ENCODE measurements around the gene CCDC86. TPM values are rescaled to one million over a fixed set of nuclear protein-coding genes. Genes with fewer than 3 reads are reported as not detected.

CCDC86 gene
- total and polyA plus RNA-seq, 10 of the 15 experiments (the other 5 are each of a cell fraction or from before 2014, with no cell fraction given), result 2.0 to 87.2 (median 38.7) TPM

DNA sequence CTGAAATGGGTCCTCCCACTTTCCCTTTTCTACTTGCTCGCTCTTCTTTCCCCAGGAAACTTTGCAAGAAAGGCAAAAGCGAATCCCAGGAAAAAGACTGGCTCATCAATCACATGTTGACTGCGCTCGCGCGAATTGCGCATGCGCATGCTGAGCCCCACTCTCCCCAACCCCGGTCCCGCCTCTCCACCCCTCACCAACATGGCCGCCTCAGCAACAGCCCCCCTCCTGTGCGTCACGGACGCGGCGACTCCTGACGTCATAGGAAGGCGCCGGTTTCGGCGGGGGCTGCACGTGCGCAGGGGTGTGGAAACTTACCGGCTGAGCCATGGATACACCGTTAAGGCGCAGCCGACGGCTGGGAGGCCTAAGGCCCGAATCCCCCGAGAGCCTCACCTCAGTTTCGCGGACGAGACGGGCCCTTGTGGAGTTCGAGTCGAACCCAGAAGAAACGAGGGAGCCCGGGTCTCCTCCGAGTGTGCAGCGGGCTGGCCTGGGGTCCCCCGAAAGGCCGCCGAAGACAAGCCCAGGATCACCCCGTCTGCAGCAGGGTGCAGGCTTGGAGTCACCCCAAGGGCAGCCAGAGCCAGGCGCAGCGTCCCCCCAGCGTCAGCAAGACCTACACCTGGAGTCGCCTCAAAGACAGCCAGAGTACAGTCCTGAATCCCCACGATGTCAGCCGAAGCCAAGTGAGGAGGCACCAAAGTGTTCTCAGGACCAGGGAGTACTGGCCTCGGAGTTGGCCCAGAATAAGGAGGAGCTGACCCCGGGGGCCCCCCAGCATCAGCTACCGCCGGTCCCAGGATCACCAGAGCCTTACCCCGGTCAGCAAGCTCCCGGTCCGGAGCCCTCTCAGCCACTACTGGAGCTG lies at the start of gene CCDC86 (continued):
- no peak for TF ChIP-seq HDAC6 (IDR thresholded peaks at IDR 0.05; ENCODE audit: unreplicated experiment)
- peak; percentile 73 for TF ChIP-seq POLR2A (IDR thresholded peaks at IDR 0.05; ENCODE audit: low read depth, low read length)
- TF ChIP-seq EGR1 (IDR thresholded peaks at IDR 0.05; ENCODE audit: borderline replicate concordance in 1 of 2, low read depth in 2 of 2, low read length in 2 of 2), result peak in 1 of 2 experiments; percentile 58; a peak in 2 of 3 replicates
- TF ChIP-seq MXI1 (IDR thresholded peaks at IDR 0.05; ENCODE audit: low read depth, low read length), result peak; percentile 100
- TF ChIP-seq CREB1 (IDR thresholded peaks at IDR 0.05; ENCODE audit: low read depth), result peak; percentile 100
- TF ChIP-seq, protein P1, sequence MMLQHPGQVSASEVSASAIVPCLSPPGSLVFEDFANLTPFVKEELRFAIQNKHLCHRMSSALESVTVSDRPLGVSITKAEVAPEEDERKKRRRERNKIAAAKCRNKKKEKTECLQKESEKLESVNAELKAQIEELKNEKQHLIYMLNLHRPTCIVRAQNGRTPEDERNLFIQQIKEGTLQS (IDR thresholded peaks at IDR 0.05; ENCODE audit: borderline replicate concordance, extremely low read depth, low read depth, low read length), result peak; percentile 96
- 0 out of 2 replicates have a peak, but pooled peaks have one; percentile 33 for TF ChIP-seq BACH1 (IDR thresholded peaks at IDR 0.05; ENCODE audit: borderline replicate concordance)
- no peak; the same call in 1 of the 2 replicates for TF ChIP-seq TCF7 (IDR thresholded peaks at IDR 0.05; ENCODE audit: borderline replicate concordance)
- TF ChIP-seq MTA3 (IDR thresholded peaks at IDR 0.05; ENCODE audit: borderline replicate concordance, low read length), result no peak; the same call in 1 of the 2 replicates
- TF ChIP-seq, protein P2, sequence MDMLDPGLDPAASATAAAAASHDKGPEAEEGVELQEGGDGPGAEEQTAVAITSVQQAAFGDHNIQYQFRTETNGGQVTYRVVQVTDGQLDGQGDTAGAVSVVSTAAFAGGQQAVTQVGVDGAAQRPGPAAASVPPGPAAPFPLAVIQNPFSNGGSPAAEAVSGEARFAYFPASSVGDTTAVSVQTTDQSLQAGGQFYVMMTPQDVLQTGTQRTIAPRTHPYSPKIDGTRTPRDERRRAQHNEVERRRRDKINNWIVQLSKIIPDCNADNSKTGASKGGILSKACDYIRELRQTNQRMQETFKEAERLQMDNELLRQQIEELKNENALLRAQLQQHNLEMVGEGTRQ (IDR thresholded peaks at IDR 0.05; ENCODE audit: borderline replicate concordance, low read depth, low read length), result peak; percentile 29
- peak; percentile 78 to 96 for TF ChIP-seq SRF (IDR thresholded peaks at IDR 0.05; ENCODE audit: low read depth in 2 of 2, low read length in 2 of 2)
- TF ChIP-seq CBFB (IDR thresholded peaks at IDR 0.05; ENCODE audit: low read depth), result peak; percentile 78; the same call in 1 of the 2 replicates
- TF ChIP-seq SPI1 (IDR thresholded peaks at IDR 0.05; ENCODE audit: borderline replicate concordance, insufficient read depth, low read depth, low read length), result no peak
- peak; percentile 59 for TF ChIP-seq NRF1 (conservative IDR thresholded peaks at IDR 0.05; ENCODE audit: low read depth, low read length)
- TF ChIP-seq CHD2 (IDR thresholded peaks at IDR 0.05; ENCODE audit: borderline replicate concordance, low read depth, low read length), result peak; percentile 89
- TF ChIP-seq, protein P3, sequence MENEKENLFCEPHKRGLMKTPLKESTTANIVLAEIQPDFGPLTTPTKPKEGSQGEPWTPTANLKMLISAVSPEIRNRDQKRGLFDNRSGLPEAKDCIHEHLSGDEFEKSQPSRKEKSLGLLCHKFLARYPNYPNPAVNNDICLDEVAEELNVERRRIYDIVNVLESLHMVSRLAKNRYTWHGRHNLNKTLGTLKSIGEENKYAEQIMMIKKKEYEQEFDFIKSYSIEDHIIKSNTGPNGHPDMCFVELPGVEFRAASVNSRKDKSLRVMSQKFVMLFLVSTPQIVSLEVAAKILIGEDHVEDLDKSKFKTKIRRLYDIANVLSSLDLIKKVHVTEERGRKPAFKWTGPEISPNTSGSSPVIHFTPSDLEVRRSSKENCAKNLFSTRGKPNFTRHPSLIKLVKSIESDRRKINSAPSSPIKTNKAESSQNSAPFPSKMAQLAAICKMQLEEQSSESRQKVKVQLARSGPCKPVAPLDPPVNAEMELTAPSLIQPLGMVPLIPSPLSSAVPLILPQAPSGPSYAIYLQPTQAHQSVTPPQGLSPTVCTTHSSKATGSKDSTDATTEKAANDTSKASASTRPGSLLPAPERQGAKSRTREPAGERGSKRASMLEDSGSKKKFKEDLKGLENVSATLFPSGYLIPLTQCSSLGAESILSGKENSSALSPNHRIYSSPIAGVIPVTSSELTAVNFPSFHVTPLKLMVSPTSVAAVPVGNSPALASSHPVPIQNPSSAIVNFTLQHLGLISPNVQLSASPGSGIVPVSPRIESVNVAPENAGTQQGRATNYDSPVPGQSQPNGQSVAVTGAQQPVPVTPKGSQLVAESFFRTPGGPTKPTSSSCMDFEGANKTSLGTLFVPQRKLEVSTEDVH (IDR thresholded peaks at IDR 0.05; ENCODE audit: low read depth, partially characterized antibody), result peak; percentile 89
- TF ChIP-seq, protein P4, sequence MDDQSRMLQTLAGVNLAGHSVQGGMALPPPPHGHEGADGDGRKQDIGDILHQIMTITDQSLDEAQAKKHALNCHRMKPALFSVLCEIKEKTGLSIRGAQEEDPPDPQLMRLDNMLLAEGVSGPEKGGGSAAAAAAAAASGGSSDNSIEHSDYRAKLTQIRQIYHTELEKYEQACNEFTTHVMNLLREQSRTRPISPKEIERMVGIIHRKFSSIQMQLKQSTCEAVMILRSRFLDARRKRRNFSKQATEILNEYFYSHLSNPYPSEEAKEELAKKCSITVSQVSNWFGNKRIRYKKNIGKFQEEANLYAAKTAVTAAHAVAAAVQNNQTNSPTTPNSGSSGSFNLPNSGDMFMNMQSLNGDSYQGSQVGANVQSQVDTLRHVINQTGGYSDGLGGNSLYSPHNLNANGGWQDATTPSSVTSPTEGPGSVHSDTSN (IDR thresholded peaks at IDR 0.05; ENCODE audit: insufficient replicate concordance, low read depth, low read length), result peak; percentile 80
- no peak for TF ChIP-seq EED (IDR thresholded peaks at IDR 0.05; ENCODE audit: low read depth)
- TF ChIP-seq TAF1 (IDR thresholded peaks at IDR 0.05; ENCODE audit: borderline replicate concordance, low read depth, low read length), result peak; percentile 62; the same call in 1 of the 2 replicates

Data from GM12878 (cell line).